ENCODE data around the gene ADNP. TPM values are rescaled to one million over a fixed set of nuclear protein-coding genes. Genes with fewer than 3 reads are reported as not detected.

Gene ADNP
- total RNA-seq, 2 experiments from 2014 or later: 51.5 to 94.9 TPM

- no peak for DNase-seq (ENCODE audit: low spot score)
- ChIA-PET POLR2A (no interaction called here), CTCF (ENCODE audit: unreplicated experiment) (no interaction called here)
- Histone ChIP-seq H3K79me2 (ENCODE audit: insufficient read depth, low read depth, low read length) (no peaks in the 10 kb centered on the region), H3K4me3 (ENCODE audit: low read depth, low read length, poor library complexity, severe bottlenecking) (no peak overlapping the region), H2AFZ (ENCODE audit: low read length) (no peak overlapping the region), H4K20me1 (ENCODE audit: insufficient read depth, low read length) (no peaks in the 10 kb centered on the region), H3K36me3 (ENCODE audit: insufficient read depth, low read length) (no peaks in the 10 kb centered on the region), H3K4me1 (ENCODE audit: insufficient read depth, low read length, poor library complexity, severe bottlenecking) (no peaks in the 10 kb centered on the region), H3K9me2 (ENCODE audit: insufficient read depth, low read length) (no peaks in the 10 kb centered on the region), H3K4me2 (ENCODE audit: low read length) (no peak overlapping the region), H3K9me3 (ENCODE audit: low read length) (no peaks in the 10 kb centered on the region), H3K27ac (ENCODE audit: low read depth, low read length, poor library complexity, severe bottlenecking) (no peak overlapping the region)
- TF ChIP-seq CTCF (conservative IDR thresholded peaks at IDR 0.05; ENCODE audit: low read length) (no peak), EZH2phosphoT487 (IDR thresholded peaks at IDR 0.05; ENCODE audit: borderline replicate concordance, low read depth, low read length) (no peak)
- intact Hi-C loops (cut with micrococcal nuclease; ENCODE audit: unreplicated experiment): no loop called here
- BruUV-seq (replicated peaks): no TSS peak
Measured at GRCh38 chr20:50969435-50969834, 38.2 kb upstream of the ADNP start.

GRCh38 chr20:50968289-50968688 is 37.1 kb upstream of the ADNP start:
- no peak for TF ChIP-seq EZH2phosphoT487 (IDR thresholded peaks at IDR 0.05; ENCODE audit: borderline replicate concordance, low read depth, low read length)
- no peak for TF ChIP-seq CTCF (conservative IDR thresholded peaks at IDR 0.05; ENCODE audit: low read length)
- Histone ChIP-seq H3K9me2 (ENCODE audit: insufficient read depth, low read length) (no peaks in the 10 kb centered on the region), H3K27ac (ENCODE audit: low read depth, low read length, poor library complexity, severe bottlenecking) (no peak overlapping the region), H3K4me3 (ENCODE audit: low read depth, low read length, poor library complexity, severe bottlenecking) (no peak overlapping the region), H2AFZ (ENCODE audit: low read length) (no peak overlapping the region), H3K9me3 (ENCODE audit: low read length) (no peaks in the 10 kb centered on the region), H3K36me3 (ENCODE audit: insufficient read depth, low read length) (no peaks in the 10 kb centered on the region), H3K4me1 (ENCODE audit: insufficient read depth, low read length, poor library complexity, severe bottlenecking) (no peaks in the 10 kb centered on the region), H4K20me1 (ENCODE audit: insufficient read depth, low read length) (no peaks in the 10 kb centered on the region), H3K79me2 (ENCODE audit: insufficient read depth, low read depth, low read length) (no peaks in the 10 kb centered on the region), H3K4me2 (ENCODE audit: low read length) (no peak overlapping the region)
- intact Hi-C loops (cut with micrococcal nuclease; ENCODE audit: unreplicated experiment): no loop called here
- CTCF ChIA-PET (ENCODE audit: unreplicated experiment): no interaction called here
- DNase-seq (ENCODE audit: low spot score): no peak
- POLR2A ChIA-PET: interaction anchor here (0.5 to 0.9 kb wide), 3 partner anchors 10 to 565 kb away, joined by 3 to 4 read pairs (median 4); partner anchors contain the start of genes DPM1 and MOCS3
- no TSS peak for BruUV-seq (replicated peaks)

- H3K79me2 ChIP-seq (ENCODE audit: insufficient read depth, low read depth, low read length): no peaks in the 10 kb centered on the region
- no peaks in the 10 kb centered on the region for H4K20me1 ChIP-seq (ENCODE audit: insufficient read depth, low read length)
- no peaks in the 10 kb centered on the region for H3K9me3 ChIP-seq (ENCODE audit: low read length)
- ChIA-PET CTCF (ENCODE audit: unreplicated experiment) (interaction anchor here (0.6 kb wide), 1 partner anchor 1050 kb away, joined by 4 read pairs; no protein-coding TSS in a partner anchor), POLR2A (interaction anchor here (0.5 to 0.9 kb wide), 2 partner anchors 9 to 174 kb away, joined by 3 to 4 read pairs; partner anchors contain the start of genes DPM1 and MOCS3)
- TF ChIP-seq EZH2phosphoT487 (IDR thresholded peaks at IDR 0.05; ENCODE audit: borderline replicate concordance, low read depth, low read length): no peak
- no peak for TF ChIP-seq CTCF (conservative IDR thresholded peaks at IDR 0.05; ENCODE audit: low read length)
- H3K4me2 ChIP-seq (ENCODE audit: low read length): no peak overlapping the region
- H3K4me1 ChIP-seq (ENCODE audit: insufficient read depth, low read length, poor library complexity, severe bottlenecking): no peaks in the 10 kb centered on the region
- no peaks in the 10 kb centered on the region for H3K36me3 ChIP-seq (ENCODE audit: insufficient read depth, low read length)
- H2AFZ ChIP-seq (ENCODE audit: low read length): no peak overlapping the region
- H3K27ac ChIP-seq (ENCODE audit: low read depth, low read length, poor library complexity, severe bottlenecking): no peak overlapping the region
- H3K9me2 ChIP-seq (ENCODE audit: insufficient read depth, low read length): no peaks in the 10 kb centered on the region
- DNase-seq (ENCODE audit: low spot score): no peak
- no peak overlapping the region for H3K4me3 ChIP-seq (ENCODE audit: low read depth, low read length, poor library complexity, severe bottlenecking)
- intact Hi-C loops (cut with micrococcal nuclease; ENCODE audit: unreplicated experiment): no loop called here
- BruUV-seq (replicated peaks): no TSS peak
Measured at GRCh38 chr20:50967586-50967985, 36.3 kb upstream of the ADNP start.
